Activated naive CD8-positive, alpha-beta T cell treated with anti-CD3 and anti-CD28 coated beads, Interleukin-2, amount 50 U/mL, for 24 hours (primary cell): Measurements from ENCODE around the gene UPF1.

Source experiments
- ATAC-seq: fragments of 150-1000 bp; cut with Tn5 transposase; one replicate; pipeline ENCODE4 v1.10.0; 2021
- DNase-seq: peaks from one replicate; pipeline ENCODE4 v3.0.0; 2021
- H3K27ac Mint-ChIP-seq: one replicate; pipeline ENCODE4 v1.8.0; 2021; ENCODE audit warnings: mild to moderate bottlenecking, mixed read lengths
- H3K27me3 Mint-ChIP-seq: one replicate; pipeline ENCODE4 v1.8.0; 2021; ENCODE audit warnings: mixed read lengths
- H3K36me3 Mint-ChIP-seq: one replicate; pipeline ENCODE4 v1.8.0; 2021; ENCODE audit warnings: low read depth, mixed read lengths
- H3K4me1 Mint-ChIP-seq: one replicate; pipeline ENCODE4 v1.8.0; 2021; ENCODE audit warnings: mixed read lengths
- H3K4me3 Mint-ChIP-seq: one replicate; pipeline ENCODE4 v1.8.0; 2021; ENCODE audit warnings: mild to moderate bottlenecking, moderate library complexity, mixed read lengths
- H3K9me3 Mint-ChIP-seq: one replicate; pipeline ENCODE4 v1.8.0; 2021; ENCODE audit warnings: mixed read lengths

Gene UPF1

GRCh38 chr19:18878058-18878797, 46.5 kb downstream of the UPF1 start:
- Mint-ChIP-seq H3K4me1 (no peaks in the 10 kb centered on the region), H3K27me3 (no peaks in the 10 kb centered on the region), H3K4me3 (no peak overlapping the region), H3K9me3 (no peaks in the 10 kb centered on the region), H3K27ac (no peak overlapping the region), H3K36me3 (no peaks in the 10 kb centered on the region)
- no peak for DNase-seq
- no peak for ATAC-seq

GRCh38 chr19:18878858-18879578, 47.3 kb downstream of the UPF1 start:
- ATAC-seq, result peak; percentile 9
- Mint-ChIP-seq H3K9me3 (no peaks in the 10 kb centered on the region), H3K27ac (no peak overlapping the region), H3K4me3 (no peak overlapping the region), H3K36me3 (no peaks in the 10 kb centered on the region), H3K4me1 (no peaks in the 10 kb centered on the region), H3K27me3 (no peaks in the 10 kb centered on the region)
- DNase-seq, result no peak

GRCh38 chr19:18879579-18880373, 48.0 kb downstream of the UPF1 start:
- peak; percentile 40 for DNase-seq
- Mint-ChIP-seq H3K9me3 (no peaks in the 10 kb centered on the region), H3K4me3 (no peak overlapping the region), H3K36me3 (no peaks in the 10 kb centered on the region), H3K27ac (no peak overlapping the region), H3K4me1 (no peaks in the 10 kb centered on the region), H3K27me3 (no peaks in the 10 kb centered on the region)
- peak; percentile 44 for ATAC-seq

- ATAC-seq, result no peak
- Mint-ChIP-seq H3K27me3 (no peaks in the 10 kb centered on the region), H3K9me3 (no peaks in the 10 kb centered on the region), H3K4me1 (no peaks in the 10 kb centered on the region), H3K27ac (no peak overlapping the region), H3K36me3 (no peaks in the 10 kb centered on the region), H3K4me3 (no peak overlapping the region)
- no peak for DNase-seq
Observed at GRCh38 chr19:18881491-18881890, 49.7 kb downstream of the UPF1 start.

GRCh38 chr19:18883526-18884304, 52.0 kb downstream of the UPF1 start:
- no peaks in the 10 kb centered on the region for H3K9me3 Mint-ChIP-seq
- ATAC-seq (no peak), DNase-seq (no peak)
- H3K4me1 Mint-ChIP-seq, result no peaks in the 10 kb centered on the region
- no peak overlapping the region for H3K4me3 Mint-ChIP-seq
- no peak overlapping the region for H3K27ac Mint-ChIP-seq
- no peaks in the 10 kb centered on the region for H3K36me3 Mint-ChIP-seq
- no peaks in the 10 kb centered on the region for H3K27me3 Mint-ChIP-seq

- no peak for DNase-seq
- Mint-ChIP-seq H3K27me3 (peaks cover 7% of the 10 kb centered on the region), H3K36me3 (no peaks in the 10 kb centered on the region), H3K9me3 (no peaks in the 10 kb centered on the region), H3K4me3 (no peak overlapping the region), H3K27ac (no peak overlapping the region), H3K4me1 (no peaks in the 10 kb centered on the region)
- no peak for ATAC-seq
Observed at GRCh38 chr19:18886972-18887371, 55.2 kb downstream of the UPF1 start.

- Mint-ChIP-seq H3K4me1 (no peaks in the 10 kb centered on the region), H3K27me3 (peaks cover 22% of the 10 kb centered on the region), H3K4me3 (no peak overlapping the region), H3K36me3 (no peaks in the 10 kb centered on the region), H3K9me3 (no peaks in the 10 kb centered on the region), H3K27ac (no peak overlapping the region)
- no peak for DNase-seq
- no peak for ATAC-seq
Observed at GRCh38 chr19:18889949-18890745, 58.4 kb downstream of the UPF1 start.

- ATAC-seq, result no peak
- Mint-ChIP-seq H3K9me3 (no peaks in the 10 kb centered on the region), H3K4me1 (peaks cover 6% of the 10 kb centered on the region), H3K27ac (no peak overlapping the region), H3K27me3 (peaks cover 36% of the 10 kb centered on the region), H3K36me3 (no peaks in the 10 kb centered on the region), H3K4me3 (no peak overlapping the region)
- DNase-seq, result no peak
Observed at GRCh38 chr19:18893587-18894253, 62.0 kb downstream of the UPF1 start.

- no peak for ATAC-seq
- no peak overlapping the region for H3K4me3 Mint-ChIP-seq
- peaks cover 36% of the 10 kb centered on the region for H3K27me3 Mint-ChIP-seq
- DNase-seq, result no peak
- H3K27ac Mint-ChIP-seq, result no peak overlapping the region
- H3K4me1 Mint-ChIP-seq, result peaks cover 6% of the 10 kb centered on the region
- no peaks in the 10 kb centered on the region for H3K9me3 Mint-ChIP-seq
- no peaks in the 10 kb centered on the region for H3K36me3 Mint-ChIP-seq
Observed at GRCh38 chr19:18894254-18895037, 62.7 kb downstream of the UPF1 start.

- H3K27ac Mint-ChIP-seq, result no peak overlapping the region
- no peaks in the 10 kb centered on the region for H3K36me3 Mint-ChIP-seq
- ATAC-seq (no peak), DNase-seq (peak; percentile 22)
- no peaks in the 10 kb centered on the region for H3K9me3 Mint-ChIP-seq
- no peak overlapping the region for H3K4me3 Mint-ChIP-seq
- peaks cover 33% of the 10 kb centered on the region for H3K27me3 Mint-ChIP-seq
- H3K4me1 Mint-ChIP-seq, result peaks cover 6% of the 10 kb centered on the region
Observed at GRCh38 chr19:18895038-18895823, 63.5 kb downstream of the UPF1 start.

- H3K36me3 Mint-ChIP-seq, result no peaks in the 10 kb centered on the region
- H3K4me3 Mint-ChIP-seq, result peak within 1 kb of the TSS; percentile 63
- no peak within 1 kb of the TSS for H3K27ac Mint-ChIP-seq
- ATAC-seq (no peak), DNase-seq (no peak)
- H3K9me3 Mint-ChIP-seq, result no peaks in the 10 kb centered on the region
- H3K4me1 Mint-ChIP-seq, result peaks cover 6% of the 10 kb centered on the region
- peaks cover 33% of the 10 kb centered on the region for H3K27me3 Mint-ChIP-seq
Observed at GRCh38 chr19:18895824-18896341, 64.1 kb downstream of the UPF1 start, which contains the start of gene CERS1. Gene CERS1 (minus strand): TSS chr19:18896158. CDS start chr19:18896072, 86 bp downstream.

- H3K9me3 Mint-ChIP-seq, result no peaks in the 10 kb centered on the region
- H3K27ac Mint-ChIP-seq, result no peak overlapping the region
- no peak for DNase-seq
- H3K4me3 Mint-ChIP-seq, result peak overlapping the region; percentile 63
- no peaks in the 10 kb centered on the region for H3K36me3 Mint-ChIP-seq
- H3K4me1 Mint-ChIP-seq, result peaks cover 6% of the 10 kb centered on the region
- H3K27me3 Mint-ChIP-seq, result peaks cover 32% of the 10 kb centered on the region
- no peak for ATAC-seq
Observed at GRCh38 chr19:18896421-18896841, 64.7 kb downstream of the UPF1 start.
